ENCODE data around the gene CYP1B1. TPM values are rescaled to one million over a fixed set of nuclear protein-coding genes. Genes with fewer than 3 reads are reported as not detected.

CYP1B1 gene
- polyA plus RNA-seq, 1 experiment: 1.8 TPM

DNA sequence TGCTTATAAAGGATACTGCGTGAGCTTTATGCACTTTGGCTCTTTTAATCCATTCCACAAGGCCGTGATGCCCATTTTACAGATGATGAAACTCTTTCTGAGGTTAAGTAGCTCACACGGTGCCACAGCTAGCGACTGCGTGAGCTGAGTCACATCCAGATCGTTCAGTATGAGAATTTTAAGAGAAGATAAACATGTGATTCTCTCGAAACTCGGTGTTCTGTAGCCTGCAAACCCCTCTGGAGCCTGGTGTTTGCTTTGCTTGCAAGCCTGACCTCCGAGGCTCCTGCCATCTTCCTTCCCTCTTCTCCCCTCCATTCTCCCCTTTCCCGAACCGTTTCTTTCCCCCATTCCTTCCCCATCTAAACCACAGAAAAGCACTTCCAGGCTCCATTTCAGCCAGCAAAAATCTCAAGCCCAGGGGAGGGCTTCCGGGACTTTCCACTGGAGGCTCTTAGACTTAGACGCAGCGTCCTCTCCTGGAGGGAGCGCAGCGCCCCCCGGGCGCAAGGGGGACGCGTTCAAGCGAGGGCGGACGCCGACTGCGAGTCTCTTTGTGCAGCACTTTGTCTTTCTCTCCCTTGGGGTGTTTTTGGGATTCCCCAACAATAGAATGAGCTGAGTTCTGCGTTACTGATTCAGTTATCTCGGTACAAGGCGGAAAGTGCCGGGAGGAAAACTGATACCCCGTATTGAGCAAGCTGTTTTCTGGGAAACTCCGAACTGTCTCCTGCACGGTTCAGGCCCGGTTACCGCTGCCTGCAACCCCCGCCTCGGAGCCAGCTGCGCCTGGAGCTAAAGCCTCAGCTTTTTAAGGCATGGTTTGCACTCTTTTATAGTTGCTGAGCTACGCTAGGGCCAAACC is 38.0 kb downstream of the CYP1B1 start:
- Histone ChIP-seq H3K36me3 (ENCODE audit: control insufficient read depth, insufficient read depth, low read length) (no peaks in the 10 kb centered on the region), H3K4me3 (ENCODE audit: low read depth, low read length) (peak overlapping the region; percentile 23), H3K27me3 (ENCODE audit: control insufficient read depth, insufficient read depth, low read length) (peaks cover 16% of the 10 kb centered on the region)
- DNase-seq (ENCODE audit: low read depth): peak; percentile 19
- ChIA-PET CTCF (interaction anchor here (0.9 to 2.0 kb wide), 2 partner anchors 8 to 10 kb away, joined by 3 to 8 read pairs; no protein-coding TSS in a partner anchor), POLR2A (interaction anchor here (0.6 kb wide), 1 partner anchor 263 kb away, joined by 3 read pairs; no protein-coding TSS in a partner anchor)
- TF ChIP-seq, protein P1, sequence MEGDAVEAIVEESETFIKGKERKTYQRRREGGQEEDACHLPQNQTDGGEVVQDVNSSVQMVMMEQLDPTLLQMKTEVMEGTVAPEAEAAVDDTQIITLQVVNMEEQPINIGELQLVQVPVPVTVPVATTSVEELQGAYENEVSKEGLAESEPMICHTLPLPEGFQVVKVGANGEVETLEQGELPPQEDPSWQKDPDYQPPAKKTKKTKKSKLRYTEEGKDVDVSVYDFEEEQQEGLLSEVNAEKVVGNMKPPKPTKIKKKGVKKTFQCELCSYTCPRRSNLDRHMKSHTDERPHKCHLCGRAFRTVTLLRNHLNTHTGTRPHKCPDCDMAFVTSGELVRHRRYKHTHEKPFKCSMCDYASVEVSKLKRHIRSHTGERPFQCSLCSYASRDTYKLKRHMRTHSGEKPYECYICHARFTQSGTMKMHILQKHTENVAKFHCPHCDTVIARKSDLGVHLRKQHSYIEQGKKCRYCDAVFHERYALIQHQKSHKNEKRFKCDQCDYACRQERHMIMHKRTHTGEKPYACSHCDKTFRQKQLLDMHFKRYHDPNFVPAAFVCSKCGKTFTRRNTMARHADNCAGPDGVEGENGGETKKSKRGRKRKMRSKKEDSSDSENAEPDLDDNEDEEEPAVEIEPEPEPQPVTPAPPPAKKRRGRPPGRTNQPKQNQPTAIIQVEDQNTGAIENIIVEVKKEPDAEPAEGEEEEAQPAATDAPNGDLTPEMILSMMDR (IDR thresholded peaks at IDR 0.05; ENCODE audit: insufficient read depth, low read depth, low read length): peak; percentile 63

- no peak overlapping the region for H3K4me3 ChIP-seq (ENCODE audit: low read depth, low read length)
- peaks cover 16% of the 10 kb centered on the region for H3K27me3 ChIP-seq (ENCODE audit: control insufficient read depth, insufficient read depth, low read length)
- no peaks in the 10 kb centered on the region for H3K36me3 ChIP-seq (ENCODE audit: control insufficient read depth, insufficient read depth, low read length)
- ChIA-PET POLR2A (no interaction called here), CTCF (interaction anchor here (2.0 kb wide), 1 partner anchor 9 kb away, joined by 8 read pairs; no protein-coding TSS in a partner anchor)
- no peak for DNase-seq (ENCODE audit: low read depth)
- TF ChIP-seq, protein P1 (IDR thresholded peaks at IDR 0.05; ENCODE audit: insufficient read depth, low read depth, low read length): no peak
These were observed 38.6 kb downstream of the CYP1B1 start for GRCh38 chr2:38037325-38037724.

DNA sequence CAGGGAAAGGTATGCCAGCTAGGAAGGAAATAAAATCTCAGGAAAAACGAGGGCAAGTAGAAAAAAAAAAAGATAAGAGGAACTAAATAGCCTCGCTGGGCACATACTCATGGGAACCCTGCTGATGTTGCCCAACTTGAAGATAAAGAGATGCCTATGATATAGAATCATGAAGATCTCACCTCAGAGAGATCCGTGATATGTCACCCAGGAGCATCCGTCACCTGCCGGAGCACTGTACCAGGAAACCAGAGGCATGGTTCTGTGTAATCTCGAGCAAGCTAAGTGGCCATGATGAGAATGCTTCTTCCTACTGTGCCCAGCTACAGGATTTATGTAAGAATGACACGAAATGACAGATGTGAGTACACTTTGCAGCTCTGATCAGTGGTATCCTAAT is 40.0 kb downstream of the CYP1B1 start:
- CTCF ChIA-PET: interaction anchor here (1.0 kb wide), 1 partner anchor 17 kb away, joined by 3 read pairs; no protein-coding TSS in a partner anchor
- Histone ChIP-seq H3K36me3 (ENCODE audit: control insufficient read depth, insufficient read depth, low read length) (no peaks in the 10 kb centered on the region), H3K4me3 (ENCODE audit: low read depth, low read length) (no peak overlapping the region), H3K27me3 (ENCODE audit: control insufficient read depth, insufficient read depth, low read length) (peaks cover 16% of the 10 kb centered on the region)
- DNase-seq (ENCODE audit: low read depth): no peak
- POLR2A ChIA-PET: no interaction called here
- TF ChIP-seq, protein P1 (IDR thresholded peaks at IDR 0.05; ENCODE audit: insufficient read depth, low read depth, low read length): no peak

DNA sequence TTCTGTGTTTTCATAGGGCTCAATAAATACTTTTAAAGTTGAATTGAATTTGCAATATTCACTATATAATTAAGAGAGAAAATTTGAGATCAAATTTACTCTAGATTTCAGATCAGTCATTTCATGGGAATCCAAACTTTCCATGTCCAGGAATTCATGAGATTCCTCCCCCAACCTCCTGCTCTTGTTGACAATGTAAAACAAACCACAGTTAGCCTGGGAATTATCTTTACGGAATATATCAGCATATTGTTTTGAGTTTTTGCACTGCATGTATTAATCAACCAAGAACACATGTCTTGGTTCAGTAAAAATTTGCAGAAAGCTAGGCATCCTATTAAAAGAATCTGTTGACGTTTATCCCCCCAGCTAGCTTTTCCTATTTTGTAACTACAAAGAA is 42.3 kb downstream of the CYP1B1 start:
- Histone ChIP-seq H3K27me3 (ENCODE audit: control insufficient read depth, insufficient read depth, low read length) (peaks cover 15% of the 10 kb centered on the region), H3K36me3 (ENCODE audit: control insufficient read depth, insufficient read depth, low read length) (no peaks in the 10 kb centered on the region), H3K4me3 (ENCODE audit: low read depth, low read length) (no peak overlapping the region)
- POLR2A ChIA-PET: no interaction called here
- no peak for DNase-seq (ENCODE audit: low read depth)
- CTCF ChIA-PET: no interaction called here
- TF ChIP-seq, protein P1 (IDR thresholded peaks at IDR 0.05; ENCODE audit: insufficient read depth, low read depth, low read length): no peak

DNA sequence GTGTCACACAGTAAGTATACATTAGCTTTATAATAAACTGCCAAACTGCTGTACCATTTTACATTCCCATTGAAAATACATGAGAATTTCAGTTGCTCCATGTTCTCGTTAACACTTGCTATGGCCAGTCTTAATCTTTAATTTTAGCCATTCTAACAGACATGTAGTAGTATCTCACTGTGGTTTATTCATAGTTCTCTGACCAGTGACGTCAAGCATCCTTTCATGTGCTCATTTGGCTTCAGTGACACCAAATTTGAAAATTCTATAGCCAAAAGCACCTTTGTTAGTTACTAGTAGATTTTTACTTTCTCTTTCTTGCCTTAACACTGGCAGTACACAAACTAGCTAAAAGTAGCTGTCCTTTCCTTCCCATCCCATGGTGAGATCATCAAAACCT is 43.0 kb downstream of the CYP1B1 start:
- ChIA-PET POLR2A (no interaction called here), CTCF (no interaction called here)
- peaks cover 15% of the 10 kb centered on the region for H3K27me3 ChIP-seq (ENCODE audit: control insufficient read depth, insufficient read depth, low read length)
- no peaks in the 10 kb centered on the region for H3K36me3 ChIP-seq (ENCODE audit: control insufficient read depth, insufficient read depth, low read length)
- DNase-seq (ENCODE audit: low read depth): no peak
- TF ChIP-seq, protein P1 (IDR thresholded peaks at IDR 0.05; ENCODE audit: insufficient read depth, low read depth, low read length): no peak
- no peak overlapping the region for H3K4me3 ChIP-seq (ENCODE audit: low read depth, low read length)

All from BJ (cell line).